Stimulated activated CD4-positive, alpha-beta T cell treated with anti-CD3 and anti-CD28 coated beads, Interleukin-15, amount 100 ng/mL, for 48 hours (primary cell): ENCODE measurements around the gene IGFL1.
"Not testable (repeated sequence)": the region's sequence is repeated elsewhere in the genome, so short reads cannot be mapped to it uniquely, and the experiment has no call there.

Source experiments
- DNase-seq, 2 donors: peaks; one replicate each; pipeline ENCODE4 v3.0.0-alpha.2; 2020; ENCODE audit warnings: low read depth in 2 of 2

Gene IGFL1

DNA sequence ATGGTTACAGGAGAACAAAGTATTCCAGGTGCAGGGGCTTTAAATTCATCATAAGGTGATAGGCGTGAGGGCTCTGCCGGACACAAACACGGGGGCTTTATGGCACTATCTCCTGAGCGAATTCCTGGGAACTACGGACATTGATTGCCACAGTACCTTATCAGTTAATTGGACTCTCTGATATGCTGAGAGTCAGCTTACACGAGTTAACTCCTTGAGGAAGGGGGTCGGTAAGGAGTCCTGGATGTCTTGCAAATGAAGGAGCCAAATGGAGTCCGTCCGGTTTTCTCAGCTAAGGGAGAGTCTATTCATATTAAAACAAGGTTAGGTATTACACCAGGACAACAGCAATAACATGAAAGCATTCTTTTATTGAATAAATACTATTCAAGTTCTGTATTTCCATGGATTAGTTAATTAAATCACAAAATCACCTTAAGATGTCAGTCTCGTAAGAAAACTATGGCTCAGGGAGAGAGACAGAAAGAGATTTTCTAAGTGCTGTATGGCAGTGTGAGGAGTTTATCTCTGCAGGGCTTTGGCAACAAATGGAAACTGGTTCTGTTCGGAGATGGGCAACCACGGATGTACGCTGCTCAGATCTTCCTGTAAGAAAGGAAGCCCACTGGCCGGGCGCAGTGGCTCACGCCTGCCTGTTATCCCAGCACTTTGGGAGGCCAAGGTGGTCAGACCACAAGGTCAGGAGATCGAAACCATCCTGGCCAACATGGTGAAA lies 41.1 kb downstream of the IGFL1 start:
- DNase-seq = no peak

- DNase-seq = no peak
These were observed 42.1 kb downstream of the IGFL1 start for GRCh38 chr19:46271481-46272197.

DNA sequence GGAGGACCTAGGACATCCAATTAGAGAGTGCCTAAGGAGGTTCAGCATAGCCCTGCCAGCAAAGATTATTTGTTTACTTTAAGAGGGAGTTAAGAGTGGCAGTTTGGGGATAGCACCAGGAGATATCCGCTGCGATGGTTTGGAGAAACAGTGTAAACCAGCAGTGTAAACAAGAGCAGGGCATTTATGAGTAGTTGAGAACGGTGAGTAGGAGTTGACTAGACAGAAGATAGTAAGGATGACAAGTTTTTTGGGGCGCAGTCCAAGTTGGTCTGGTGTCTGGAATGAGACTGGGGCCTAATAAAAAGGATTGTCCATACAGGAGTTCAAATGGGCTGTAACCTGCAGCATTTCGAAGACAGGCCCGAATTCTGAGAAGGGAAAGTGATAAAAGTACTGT lies 44.4 kb downstream of the IGFL1 start:
- not testable (repeated sequence) for DNase-seq

GRCh38 chr19:46279177-46279576 lies 49.6 kb downstream of the IGFL1 start:
- no peak for DNase-seq
